Endothelial cell (in vitro differentiated cells): ENCODE measurements around the gene SAMD13. TPM values are rescaled to one million over a fixed set of nuclear protein-coding genes. Genes with fewer than 3 reads are reported as not detected.

Experiments used
- DNase-seq: peaks from one replicate; pipeline ENCODE4 v3.0.0; 2021; ENCODE audit warnings: low spot score
- H3K27ac Mint-ChIP-seq: one replicate; pipeline ENCODE4 v1.8.0; 2021; ENCODE audit warnings: mixed read lengths, inconsistent platforms; ENCODE audit not compliant: unreplicated experiment
- H3K27me3 Mint-ChIP-seq: one replicate; pipeline ENCODE4 v1.8.0; 2021; ENCODE audit warnings: mild to moderate bottlenecking, moderate library complexity, mixed read lengths, inconsistent platforms; ENCODE audit not compliant: unreplicated experiment
- H3K36me3 Mint-ChIP-seq: one replicate; pipeline ENCODE4 v1.8.0; 2021; ENCODE audit warnings: mild to moderate bottlenecking, low read depth, mixed read lengths, inconsistent platforms; ENCODE audit not compliant: unreplicated experiment
- H3K4me1 Mint-ChIP-seq: one replicate; pipeline ENCODE4 v1.8.0; 2021; ENCODE audit warnings: mild to moderate bottlenecking, mixed read lengths, inconsistent platforms; ENCODE audit not compliant: unreplicated experiment
- H3K4me3 Mint-ChIP-seq: one replicate; pipeline ENCODE4 v1.8.0; 2021; ENCODE audit warnings: mild to moderate bottlenecking, mixed read lengths, inconsistent platforms; ENCODE audit not compliant: unreplicated experiment
- H3K9me3 Mint-ChIP-seq: one replicate; pipeline ENCODE4 v1.8.0; 2021; ENCODE audit warnings: mixed read lengths, inconsistent platforms; ENCODE audit not compliant: unreplicated experiment
- CTCF ChIP-seq: fragments of 200-600 bp; sonication (generic); IDR thresholded peaks from one replicate; pipeline ENCODE4 v1.5.0; 2021; ENCODE audit warnings: antibody characterized with exemption; ENCODE audit not compliant: unreplicated experiment
- total RNA-seq: library from RNA; stranded (reverse); fragmentation: NEBNext Ultra II Directional; extraction: Animal tissue kit (Norgen Biotek cat#: 25700); gene quantifications from one replicate; pipeline ENCODE4 v1.2.1, GENCODE V29; 2021; ENCODE audit not compliant: unreplicated experiment

The SAMD13 gene
- total RNA-seq, 1 donor from 2014 or later, result 1.8 TPM

DNA sequence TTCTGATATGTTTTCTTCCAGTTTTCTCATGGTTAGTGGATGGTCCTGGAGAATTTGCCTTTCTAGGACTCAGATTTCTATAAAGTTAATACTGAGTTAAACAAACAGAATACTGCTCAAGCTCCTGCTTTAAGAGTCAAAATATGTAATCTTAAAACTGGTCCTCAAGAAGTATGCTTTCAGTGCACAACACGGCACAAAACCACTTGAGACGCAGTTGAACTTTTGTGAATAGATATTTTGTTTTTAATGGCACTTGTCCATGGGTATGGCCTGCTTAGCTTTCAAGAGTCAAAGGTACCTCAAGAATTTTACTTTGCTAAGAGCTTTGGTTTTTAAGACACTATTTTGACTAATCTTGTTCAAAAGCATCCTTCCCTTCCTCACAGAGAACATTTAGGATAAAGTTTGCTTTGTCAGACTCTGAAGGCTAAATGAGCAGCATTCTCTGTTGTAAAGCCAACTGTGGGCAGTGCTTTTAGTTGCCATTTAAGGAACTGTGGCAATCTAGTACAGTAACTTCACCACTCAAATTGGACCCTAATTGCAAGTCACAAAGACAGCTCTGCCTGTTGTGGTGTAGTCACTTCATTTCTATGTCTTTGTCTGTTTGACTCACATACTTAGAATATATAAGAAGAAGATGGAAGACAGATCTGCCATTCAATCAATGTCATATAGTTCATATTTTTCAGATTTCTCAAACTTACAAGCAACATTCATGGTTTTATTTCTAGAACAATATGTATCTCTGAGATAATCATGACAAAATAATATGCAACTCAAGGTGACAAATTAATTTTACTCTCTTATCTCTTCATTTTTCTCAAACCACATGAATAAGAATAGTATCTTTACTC is 28.8 kb downstream of the SAMD13 start:
- DNase-seq, result no peak
- no peaks in the 10 kb centered on the region for H3K9me3 Mint-ChIP-seq
- no peaks in the 10 kb centered on the region for H3K27me3 Mint-ChIP-seq
- H3K4me3 Mint-ChIP-seq, result no peak overlapping the region
- no peaks in the 10 kb centered on the region for H3K4me1 Mint-ChIP-seq
- TF ChIP-seq CTCF, result no peak
- H3K27ac Mint-ChIP-seq, result no peak overlapping the region
- H3K36me3 Mint-ChIP-seq, result peaks cover 3% of the 10 kb centered on the region

- TF ChIP-seq CTCF, result no peak
- Mint-ChIP-seq H3K27ac (no peak overlapping the region), H3K9me3 (peaks cover 5% of the 10 kb centered on the region), H3K4me1 (no peaks in the 10 kb centered on the region), H3K4me3 (no peak overlapping the region), H3K27me3 (peaks cover 1% of the 10 kb centered on the region), H3K36me3 (peaks cover 7% of the 10 kb centered on the region)
- DNase-seq, result no peak
Observed at GRCh38 chr1:84339503-84339902, 38.0 kb downstream of the SAMD13 start.

- Mint-ChIP-seq H3K27me3 (peaks cover 1% of the 10 kb centered on the region), H3K9me3 (no peaks in the 10 kb centered on the region), H3K27ac (no peak overlapping the region), H3K4me1 (no peaks in the 10 kb centered on the region), H3K36me3 (no peaks in the 10 kb centered on the region), H3K4me3 (no peak overlapping the region)
- no peak for TF ChIP-seq CTCF
- no peak for DNase-seq
Observed at GRCh38 chr1:84344286-84344685, 42.8 kb downstream of the SAMD13 start.

GRCh38 chr1:84345220-84345619 is 43.7 kb downstream of the SAMD13 start:
- no peaks in the 10 kb centered on the region for H3K4me1 Mint-ChIP-seq
- H3K27ac Mint-ChIP-seq, result no peak overlapping the region
- H3K9me3 Mint-ChIP-seq, result no peaks in the 10 kb centered on the region
- H3K36me3 Mint-ChIP-seq, result no peaks in the 10 kb centered on the region
- H3K27me3 Mint-ChIP-seq, result peaks cover 1% of the 10 kb centered on the region
- H3K4me3 Mint-ChIP-seq, result no peak overlapping the region
- DNase-seq, result no peak
- no peak for TF ChIP-seq CTCF

GRCh38 chr1:84347271-84347931 is 45.9 kb downstream of the SAMD13 start:
- DNase-seq, result no peak
- no peak for TF ChIP-seq CTCF
- Mint-ChIP-seq H3K27me3 (peaks cover 1% of the 10 kb centered on the region), H3K4me3 (no peak overlapping the region), H3K27ac (no peak overlapping the region), H3K4me1 (no peaks in the 10 kb centered on the region), H3K36me3 (no peaks in the 10 kb centered on the region), H3K9me3 (no peaks in the 10 kb centered on the region)
